OCI-LY7 (cell line): Measurements from ENCODE around the gene NGDN.

Experiments used
- EZH2phosphoT487 ChIP-seq: fragments of 200-600 bp; sonication (generic); IDR thresholded peaks from 2 replicates; pipeline ENCODE4 v1.6.1; 2018; ENCODE audit warnings: low read depth, borderline replicate concordance, mild to moderate bottlenecking, mixed run types, antibody characterized with exemption, low read length, moderate library complexity, mixed read lengths
- TF ChIP-seq, protein P1 (sequence below): fragments of 200-600 bp; sonication (generic); conservative IDR thresholded peaks from 2 replicates; pipeline ENCODE4 v1.5.1; 2014; ENCODE audit warnings: mild to moderate bottlenecking, antibody characterized with exemption, low read length, moderate library complexity, mixed read lengths

- TF ChIP-seq, protein P1, sequence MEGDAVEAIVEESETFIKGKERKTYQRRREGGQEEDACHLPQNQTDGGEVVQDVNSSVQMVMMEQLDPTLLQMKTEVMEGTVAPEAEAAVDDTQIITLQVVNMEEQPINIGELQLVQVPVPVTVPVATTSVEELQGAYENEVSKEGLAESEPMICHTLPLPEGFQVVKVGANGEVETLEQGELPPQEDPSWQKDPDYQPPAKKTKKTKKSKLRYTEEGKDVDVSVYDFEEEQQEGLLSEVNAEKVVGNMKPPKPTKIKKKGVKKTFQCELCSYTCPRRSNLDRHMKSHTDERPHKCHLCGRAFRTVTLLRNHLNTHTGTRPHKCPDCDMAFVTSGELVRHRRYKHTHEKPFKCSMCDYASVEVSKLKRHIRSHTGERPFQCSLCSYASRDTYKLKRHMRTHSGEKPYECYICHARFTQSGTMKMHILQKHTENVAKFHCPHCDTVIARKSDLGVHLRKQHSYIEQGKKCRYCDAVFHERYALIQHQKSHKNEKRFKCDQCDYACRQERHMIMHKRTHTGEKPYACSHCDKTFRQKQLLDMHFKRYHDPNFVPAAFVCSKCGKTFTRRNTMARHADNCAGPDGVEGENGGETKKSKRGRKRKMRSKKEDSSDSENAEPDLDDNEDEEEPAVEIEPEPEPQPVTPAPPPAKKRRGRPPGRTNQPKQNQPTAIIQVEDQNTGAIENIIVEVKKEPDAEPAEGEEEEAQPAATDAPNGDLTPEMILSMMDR, result no peak
- TF ChIP-seq EZH2phosphoT487, result no peak
Observed at GRCh38 chr14:23522643-23523198, 53.2 kb downstream of the NGDN start.
